Activated naive CD8-positive, alpha-beta T cell (primary cell): ENCODE results near the gene TRPM7.
A peak's percentile ranks its signal among the peaks of the same experiment; 100 is the strongest.

ENCODE experiments used
- H3K27ac Mint-ChIP-seq: one replicate; pipeline ENCODE4 v1.8.0; 2021; ENCODE audit warnings: mixed read lengths
- H3K27me3 Mint-ChIP-seq: one replicate; pipeline ENCODE4 v1.8.0; 2021; ENCODE audit warnings: mixed read lengths
- H3K36me3 Mint-ChIP-seq: one replicate; pipeline ENCODE4 v1.8.0; 2021; ENCODE audit warnings: mixed read lengths
- H3K4me1 Mint-ChIP-seq: one replicate; pipeline ENCODE4 v1.8.0; 2021; ENCODE audit warnings: low read depth, mixed read lengths
- H3K4me3 Mint-ChIP-seq: one replicate; pipeline ENCODE4 v1.8.0; 2021; ENCODE audit warnings: mild to moderate bottlenecking, mixed read lengths
- H3K9me3 Mint-ChIP-seq: one replicate; pipeline ENCODE4 v1.8.0; 2021; ENCODE audit warnings: low read depth, mixed read lengths

The TRPM7 gene

GRCh38 chr15:50685976-50686468, 575 bp downstream of the TRPM7 start:
- H3K36me3 Mint-ChIP-seq: peaks cover 7% of the 10 kb centered on the region
- no peaks in the 10 kb centered on the region for H3K27me3 Mint-ChIP-seq
- H3K9me3 Mint-ChIP-seq: no peaks in the 10 kb centered on the region
- H3K4me1 Mint-ChIP-seq: peaks cover 56% of the 10 kb centered on the region
- H3K4me3 Mint-ChIP-seq: peak overlapping the region; percentile 90
- peak overlapping the region; percentile 99 for H3K27ac Mint-ChIP-seq

DNA sequence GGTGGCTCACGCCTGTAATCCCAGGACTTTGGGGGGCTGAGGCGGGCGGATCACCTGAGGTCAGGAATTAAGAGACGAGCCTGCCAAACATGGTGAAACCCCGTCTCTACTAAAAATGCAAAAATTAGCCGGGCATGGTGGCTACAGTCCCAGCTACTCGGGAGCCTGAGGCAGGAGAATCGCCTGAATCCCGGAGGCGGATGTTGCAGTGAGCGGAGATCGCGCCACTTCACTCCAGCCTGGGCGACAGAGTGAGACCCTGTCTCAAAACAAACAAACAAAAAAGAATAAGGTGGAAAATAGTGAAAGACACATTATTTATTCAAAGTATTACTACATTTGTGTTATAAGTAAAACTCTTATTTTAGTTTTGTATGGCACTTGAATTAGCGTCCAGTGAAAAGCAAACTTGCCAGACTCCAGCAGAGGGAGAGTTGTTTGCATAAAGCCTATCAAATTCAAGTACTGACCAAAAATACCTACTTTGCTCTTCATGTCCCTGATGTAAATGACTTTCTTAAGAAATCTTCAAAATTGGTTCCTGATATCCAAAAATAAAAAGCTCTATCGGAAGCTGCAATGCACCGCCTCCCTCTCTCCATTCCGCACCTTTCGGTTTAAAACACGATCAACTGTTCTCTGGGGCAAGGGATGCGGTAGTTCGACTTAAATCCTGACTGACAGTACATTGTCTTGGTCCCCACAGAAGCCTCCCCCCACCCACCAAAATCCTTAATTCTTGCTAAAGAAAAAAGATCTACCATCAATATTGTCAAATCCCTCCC, 1.2 kb downstream of the TRPM7 start:
- peak overlapping the region; percentile 90 for H3K4me3 Mint-ChIP-seq
- H3K27ac Mint-ChIP-seq: peak overlapping the region; percentile 99
- peaks cover 59% of the 10 kb centered on the region for H3K4me1 Mint-ChIP-seq
- H3K27me3 Mint-ChIP-seq: no peaks in the 10 kb centered on the region
- H3K9me3 Mint-ChIP-seq: no peaks in the 10 kb centered on the region
- peaks cover 7% of the 10 kb centered on the region for H3K36me3 Mint-ChIP-seq

DNA sequence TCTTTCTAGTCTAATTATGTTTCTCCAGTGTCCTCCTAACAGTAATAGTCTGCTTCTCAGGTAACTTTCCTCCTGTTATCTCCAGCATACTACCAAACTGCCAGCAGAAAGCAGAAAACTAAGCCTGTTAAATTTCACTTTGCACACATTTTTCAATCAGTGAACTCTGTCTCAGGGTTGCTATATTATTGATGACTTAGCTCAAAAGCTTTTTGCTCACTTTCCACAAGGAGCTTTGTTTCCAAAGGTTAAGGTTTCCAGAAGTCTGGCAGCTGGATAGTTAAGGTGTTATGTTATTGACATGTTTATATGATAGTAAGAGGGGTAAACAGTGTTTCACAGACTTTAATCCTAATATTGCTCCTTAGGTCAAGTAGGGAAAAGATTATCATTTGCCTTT, 5.1 kb downstream of the TRPM7 start:
- peaks cover 54% of the 10 kb centered on the region for H3K4me1 Mint-ChIP-seq
- H3K4me3 Mint-ChIP-seq: peak overlapping the region; percentile 63
- peak overlapping the region; percentile 16 for H3K27ac Mint-ChIP-seq
- no peaks in the 10 kb centered on the region for H3K27me3 Mint-ChIP-seq
- H3K9me3 Mint-ChIP-seq: no peaks in the 10 kb centered on the region
- peaks cover 7% of the 10 kb centered on the region for H3K36me3 Mint-ChIP-seq

- Mint-ChIP-seq H3K27ac (peak overlapping the region; percentile 81), H3K27me3 (no peaks in the 10 kb centered on the region), H3K9me3 (no peaks in the 10 kb centered on the region), H3K36me3 (no peaks in the 10 kb centered on the region), H3K4me1 (peaks cover 31% of the 10 kb centered on the region), H3K4me3 (no peak overlapping the region)
Measured at GRCh38 chr15:50676799-50677483, 9.7 kb downstream of the TRPM7 start.

GRCh38 chr15:50675535-50676144, 11.0 kb downstream of the TRPM7 start:
- no peak overlapping the region for H3K27ac Mint-ChIP-seq
- peaks cover 27% of the 10 kb centered on the region for H3K4me1 Mint-ChIP-seq
- H3K9me3 Mint-ChIP-seq: no peaks in the 10 kb centered on the region
- no peak overlapping the region for H3K4me3 Mint-ChIP-seq
- peaks cover 3% of the 10 kb centered on the region for H3K36me3 Mint-ChIP-seq
- H3K27me3 Mint-ChIP-seq: no peaks in the 10 kb centered on the region

DNA sequence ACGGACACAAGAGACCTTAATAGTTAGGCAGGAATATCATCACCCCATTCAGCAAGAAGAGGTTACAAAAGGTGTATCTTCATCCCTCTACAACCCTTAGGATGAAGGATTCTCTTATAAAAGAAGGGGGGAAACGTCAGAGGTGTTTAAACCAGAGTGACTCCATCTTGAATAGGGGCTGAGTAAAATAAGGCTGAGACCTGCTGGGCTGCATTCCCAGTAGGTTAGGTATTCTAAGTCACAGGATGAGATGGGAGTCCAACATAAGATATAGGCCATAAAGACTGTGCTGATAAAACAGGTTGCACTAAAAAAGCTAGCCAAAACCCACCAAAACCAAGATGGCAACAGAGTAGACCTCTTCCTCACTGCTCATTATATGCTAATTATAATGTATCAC, 16.5 kb downstream of the TRPM7 start:
- H3K27ac Mint-ChIP-seq: no peak overlapping the region
- no peak overlapping the region for H3K4me3 Mint-ChIP-seq
- peaks cover 3% of the 10 kb centered on the region for H3K36me3 Mint-ChIP-seq
- no peaks in the 10 kb centered on the region for H3K9me3 Mint-ChIP-seq
- H3K27me3 Mint-ChIP-seq: no peaks in the 10 kb centered on the region
- H3K4me1 Mint-ChIP-seq: peaks cover 31% of the 10 kb centered on the region

GRCh38 chr15:50669611-50670010, 17.0 kb downstream of the TRPM7 start:
- Mint-ChIP-seq H3K36me3 (peaks cover 3% of the 10 kb centered on the region), H3K27me3 (no peaks in the 10 kb centered on the region), H3K9me3 (no peaks in the 10 kb centered on the region), H3K27ac (peak overlapping the region; percentile 22), H3K4me1 (peaks cover 29% of the 10 kb centered on the region), H3K4me3 (no peak overlapping the region)

DNA sequence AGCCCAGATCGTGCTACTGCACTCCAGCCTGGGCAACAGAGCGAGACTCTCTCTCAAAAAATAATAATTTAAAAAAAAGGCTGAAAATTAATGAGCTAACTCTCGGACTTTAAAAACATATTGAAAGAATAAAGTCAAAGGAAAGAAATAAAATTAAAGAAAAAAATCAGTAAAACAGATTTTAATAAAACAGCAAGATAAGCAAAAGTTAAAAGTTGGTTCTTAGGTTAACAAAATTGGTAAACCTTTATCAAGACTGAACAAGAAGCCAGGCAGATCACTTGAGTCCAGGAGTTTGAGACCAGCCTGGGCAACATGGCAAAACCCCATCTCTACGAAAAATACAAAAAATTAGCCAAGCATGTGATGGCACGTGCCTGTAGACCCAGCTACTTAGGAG, 20.7 kb downstream of the TRPM7 start:
- H3K27me3 Mint-ChIP-seq: no peaks in the 10 kb centered on the region
- H3K9me3 Mint-ChIP-seq: no peaks in the 10 kb centered on the region
- peaks cover 24% of the 10 kb centered on the region for H3K4me1 Mint-ChIP-seq
- H3K36me3 Mint-ChIP-seq: no peaks in the 10 kb centered on the region
- H3K4me3 Mint-ChIP-seq: no peak overlapping the region
- H3K27ac Mint-ChIP-seq: no peak overlapping the region

DNA sequence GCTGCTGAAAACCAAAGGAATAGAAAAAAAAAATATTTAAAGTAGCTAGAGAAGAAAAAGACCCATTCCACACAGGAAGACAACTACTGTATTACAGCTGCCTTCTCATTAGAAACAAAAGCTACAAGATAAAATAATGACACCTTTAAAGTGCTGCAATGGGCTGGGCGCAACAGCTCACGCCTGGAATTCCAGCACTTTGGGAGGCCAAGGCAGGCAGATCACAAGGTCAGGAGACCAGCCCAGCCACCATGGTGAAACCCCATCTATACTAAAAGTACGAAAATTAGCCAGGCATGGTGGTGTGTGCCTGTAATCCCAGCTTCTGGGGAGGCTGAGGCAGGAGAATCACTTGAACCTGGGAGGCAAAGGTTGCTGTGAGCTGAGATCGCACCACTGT, 31.0 kb downstream of the TRPM7 start:
- Mint-ChIP-seq H3K27ac (no peak overlapping the region), H3K27me3 (no peaks in the 10 kb centered on the region), H3K9me3 (no peaks in the 10 kb centered on the region), H3K4me3 (no peak overlapping the region), H3K36me3 (peaks cover 3% of the 10 kb centered on the region), H3K4me1 (peaks cover 8% of the 10 kb centered on the region)

DNA sequence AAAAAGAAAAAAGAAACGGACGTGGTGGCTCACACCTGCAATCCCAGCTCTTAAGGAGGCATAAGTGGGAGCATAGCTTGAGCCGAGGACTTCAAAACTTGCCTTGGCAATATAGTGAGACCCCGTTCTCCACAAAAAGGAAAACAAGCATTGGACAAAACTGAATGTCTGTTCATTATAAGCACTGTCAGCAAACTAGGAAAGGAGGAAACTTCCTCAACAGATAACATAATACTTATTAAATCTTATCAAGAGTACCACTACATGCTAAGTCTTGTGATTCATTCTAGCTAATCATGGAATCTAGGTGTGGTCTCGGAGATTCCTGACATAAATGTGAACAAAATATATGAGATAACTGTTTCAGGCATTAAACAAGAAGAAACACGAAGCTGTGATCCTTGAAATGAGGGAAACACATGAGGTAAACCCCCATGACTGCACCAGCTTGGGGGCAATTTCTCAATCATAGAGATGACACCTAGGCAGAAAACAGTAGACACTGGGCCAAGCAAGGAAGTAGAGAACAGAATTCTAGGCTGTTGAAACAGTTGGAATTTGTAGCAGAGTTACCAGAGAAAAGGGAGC, 33.3 kb downstream of the TRPM7 start:
- peaks cover 3% of the 10 kb centered on the region for H3K36me3 Mint-ChIP-seq
- H3K4me1 Mint-ChIP-seq: peaks cover 8% of the 10 kb centered on the region
- peak overlapping the region; percentile 2 for H3K27ac Mint-ChIP-seq
- no peak overlapping the region for H3K4me3 Mint-ChIP-seq
- no peaks in the 10 kb centered on the region for H3K9me3 Mint-ChIP-seq
- no peaks in the 10 kb centered on the region for H3K27me3 Mint-ChIP-seq

- peaks cover 3% of the 10 kb centered on the region for H3K36me3 Mint-ChIP-seq
- no peak overlapping the region for H3K4me3 Mint-ChIP-seq
- peak overlapping the region; percentile 50 for H3K27ac Mint-ChIP-seq
- no peaks in the 10 kb centered on the region for H3K9me3 Mint-ChIP-seq
- no peaks in the 10 kb centered on the region for H3K27me3 Mint-ChIP-seq
- H3K4me1 Mint-ChIP-seq: peaks cover 8% of the 10 kb centered on the region
Measured at GRCh38 chr15:50652671-50653070, 33.9 kb downstream of the TRPM7 start.

DNA sequence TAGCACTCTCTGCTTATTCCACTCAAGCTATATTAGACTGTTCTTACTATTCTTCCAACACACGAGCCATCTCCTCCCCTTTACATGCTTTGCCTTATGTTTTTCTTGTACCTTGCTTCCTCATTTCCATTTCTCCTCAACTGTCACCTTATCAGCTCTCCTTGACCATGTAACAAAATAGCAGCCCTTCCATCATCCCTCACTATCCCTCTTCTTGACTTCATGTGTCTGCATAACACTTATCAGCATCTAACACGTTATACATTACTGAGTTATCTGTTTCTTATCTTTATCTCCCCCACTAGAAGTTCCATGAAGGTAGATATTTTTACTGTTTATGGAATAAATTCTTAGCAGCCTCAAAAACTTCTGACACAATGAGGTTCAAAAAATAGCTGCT, 45.3 kb downstream of the TRPM7 start:
- H3K27ac Mint-ChIP-seq: no peak overlapping the region

DNA sequence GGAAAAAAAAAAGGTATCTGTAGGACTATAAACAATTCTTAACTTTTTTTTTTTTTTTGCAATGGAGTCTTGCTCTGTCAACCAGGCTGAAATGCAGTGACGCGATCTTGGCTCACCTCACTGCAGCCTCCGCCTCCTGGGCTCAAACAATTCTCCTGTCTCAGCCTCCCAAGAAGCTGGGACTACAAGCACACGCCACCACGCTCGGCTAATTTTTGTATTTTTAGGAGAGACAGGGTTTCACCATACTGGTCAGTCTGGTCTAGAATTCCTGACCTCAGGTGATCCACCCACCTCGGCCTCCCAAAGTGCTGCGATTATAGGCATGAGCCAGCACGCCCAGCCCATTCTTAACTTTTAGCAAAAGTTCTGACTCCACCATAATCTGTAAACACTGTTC, 50.5 kb downstream of the TRPM7 start:
- H3K27me3 Mint-ChIP-seq: no peaks in the 10 kb centered on the region
- peaks cover 6% of the 10 kb centered on the region for H3K36me3 Mint-ChIP-seq
- no peak overlapping the region for H3K4me3 Mint-ChIP-seq
- no peak overlapping the region for H3K27ac Mint-ChIP-seq
- peaks cover 6% of the 10 kb centered on the region for H3K4me1 Mint-ChIP-seq
- H3K9me3 Mint-ChIP-seq: no peaks in the 10 kb centered on the region

More for the DNA sequence above, 45.3 kb downstream of the TRPM7 start:
- no peaks in the 10 kb centered on the region for H3K27me3 Mint-ChIP-seq
- H3K9me3 Mint-ChIP-seq: no peaks in the 10 kb centered on the region
- no peak overlapping the region for H3K4me3 Mint-ChIP-seq
- peaks cover 1% of the 10 kb centered on the region for H3K4me1 Mint-ChIP-seq
- peaks cover 5% of the 10 kb centered on the region for H3K36me3 Mint-ChIP-seq

GRCh38 chr15:50633653-50634052, 52.9 kb downstream of the TRPM7 start:
- H3K4me1 Mint-ChIP-seq: peaks cover 4% of the 10 kb centered on the region
- peaks cover 6% of the 10 kb centered on the region for H3K36me3 Mint-ChIP-seq
- peak overlapping the region; percentile 55 for H3K27ac Mint-ChIP-seq
- no peaks in the 10 kb centered on the region for H3K9me3 Mint-ChIP-seq
- no peaks in the 10 kb centered on the region for H3K27me3 Mint-ChIP-seq
- no peak overlapping the region for H3K4me3 Mint-ChIP-seq

DNA sequence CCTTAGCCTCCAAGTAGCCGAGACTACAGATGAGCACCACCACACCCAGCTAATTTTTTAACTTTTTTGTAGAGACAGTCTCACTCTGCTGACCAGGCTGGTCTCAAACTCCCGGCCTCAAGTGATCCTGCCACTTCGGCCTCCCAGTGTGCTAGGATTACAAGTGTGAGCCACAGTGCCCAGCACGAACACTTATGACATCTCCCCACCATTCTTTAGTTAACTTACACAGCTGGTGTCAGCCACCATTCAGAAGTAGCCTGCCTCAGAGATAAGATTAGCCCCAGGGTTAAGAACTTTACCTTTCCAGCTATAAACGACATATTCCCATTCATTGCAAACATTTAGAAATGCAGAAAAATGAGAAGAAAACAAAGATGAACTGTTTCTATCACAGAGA, 58.2 kb downstream of the TRPM7 start:
- H3K36me3 Mint-ChIP-seq: peaks cover 9% of the 10 kb centered on the region
- no peaks in the 10 kb centered on the region for H3K27me3 Mint-ChIP-seq
- no peaks in the 10 kb centered on the region for H3K9me3 Mint-ChIP-seq
- H3K4me3 Mint-ChIP-seq: no peak overlapping the region
- peak overlapping the region; percentile 16 for H3K27ac Mint-ChIP-seq
- peaks cover 13% of the 10 kb centered on the region for H3K4me1 Mint-ChIP-seq
